22Rv1 (cell line): ENCODE results near the gene SCARF1.

Source experiments
- H3K27ac ChIP-seq: fragments of 450-650 bp; 2 replicates; pipeline ENCODE4 v1.5.1; 2017
- CTCF ChIP-seq: fragments of 450-650 bp; IDR thresholded peaks from 2 replicates; pipeline ENCODE4 v1.5.1; 2017; ENCODE audit warnings: mild to moderate bottlenecking
- ZFX ChIP-seq: fragments of 450-650 bp; IDR thresholded peaks from 2 replicates; pipeline ENCODE4 v1.6.1; 2017; ENCODE audit warnings: antibody characterized with exemption, borderline replicate concordance

The SCARF1 gene

GRCh38 chr17:1629504-1630310 lies 15.8 kb downstream of the SCARF1 start:
- TF ChIP-seq CTCF (peak; percentile 78), ZFX (no peak)
- H3K27ac ChIP-seq: peak overlapping the region; percentile 79

- TF ChIP-seq CTCF (peak; percentile 39), ZFX (no peak)
- peak overlapping the region; percentile 79 for H3K27ac ChIP-seq
These were observed 16.6 kb downstream of the SCARF1 start for GRCh38 chr17:1628856-1629503.

GRCh38 chr17:1627982-1628855 lies 17.3 kb downstream of the SCARF1 start, which contains the start of gene SLC43A2:
Gene SLC43A2 (minus strand): TSS chr17:1628834. CDS start chr17:1627874, 960 bp downstream.
- peak within 1 kb of the TSS; percentile 79 for H3K27ac ChIP-seq
- TF ChIP-seq ZFX (no peak), CTCF (no peak)

- TF ChIP-seq ZFX (no peak), CTCF (no peak)
- H3K27ac ChIP-seq: no peak overlapping the region
These were observed 18.1 kb downstream of the SCARF1 start for GRCh38 chr17:1627182-1627981.

GRCh38 chr17:1626333-1626732 lies 19.2 kb downstream of the SCARF1 start:
- no peak for TF ChIP-seq CTCF
- no peak for TF ChIP-seq ZFX
- no peak overlapping the region for H3K27ac ChIP-seq

- TF ChIP-seq CTCF (no peak), ZFX (no peak)
- H3K27ac ChIP-seq: no peak overlapping the region
These were observed 20.0 kb downstream of the SCARF1 start for GRCh38 chr17:1625581-1625980.
